HG03439 (cell line): ENCODE data around the gene PHPT1.
A peak's percentile ranks its signal among the peaks of the same experiment; 100 is the strongest.
"Not testable (repeated sequence)": the region's sequence is repeated elsewhere in the genome, so short reads cannot be mapped to it uniquely, and the experiment has no call there.

Source experiments
- ATAC-seq: cut with Tn5 transposase; IDR thresholded peaks from one replicate; pipeline ENCODE4 v1.9.1; 2021; ENCODE audit warnings: mild to moderate bottlenecking, moderate library complexity; ENCODE audit not compliant: unreplicated experiment

Gene PHPT1

GRCh38 chr9:136849038-136849959 is at the start of gene PHPT1:
Gene PHPT1 (plus strand): TSS chr9:136849409. CDS start chr9:136849431, 22 bp downstream.
- ATAC-seq: peak; percentile 70

GRCh38 chr9:136799854-136800657 is 49.2 kb upstream of the PHPT1 start:
- no peak for ATAC-seq

GRCh38 chr9:136802321-136802720 is 46.9 kb upstream of the PHPT1 start:
- no peak for ATAC-seq

- ATAC-seq: not testable (repeated sequence)
These were observed 46.1 kb upstream of the PHPT1 start for GRCh38 chr9:136803009-136803550.

- no peak for ATAC-seq
These were observed 45.4 kb upstream of the PHPT1 start for GRCh38 chr9:136803551-136804508.

GRCh38 chr9:136804509-136805206 is 44.6 kb upstream of the PHPT1 start:
- no peak for ATAC-seq

GRCh38 chr9:136805207-136805740 is 43.9 kb upstream of the PHPT1 start:
- no peak for ATAC-seq

- ATAC-seq: no peak
These were observed 43.1 kb upstream of the PHPT1 start for GRCh38 chr9:136806067-136806466.

- peak; percentile 1 for ATAC-seq
These were observed 42.5 kb upstream of the PHPT1 start for GRCh38 chr9:136806631-136807201.

GRCh38 chr9:136807281-136808074 is 41.7 kb upstream of the PHPT1 start, which contains the start of gene RABL6:
Gene RABL6 (plus strand): TSS chr9:136807948. CDS start chr9:136808197, 249 bp downstream.
- ATAC-seq: peak; percentile 63

- ATAC-seq: peak; percentile 32
These were observed 41.0 kb upstream of the PHPT1 start for GRCh38 chr9:136808075-136808805.

- ATAC-seq: no peak
These were observed 40.4 kb upstream of the PHPT1 start for GRCh38 chr9:136808806-136809158.

GRCh38 chr9:136814725-136815421 is 34.3 kb upstream of the PHPT1 start:
- ATAC-seq: no peak

- no peak for ATAC-seq
These were observed 33.8 kb upstream of the PHPT1 start for GRCh38 chr9:136815422-136815782.

- ATAC-seq: no peak
These were observed 28.0 kb upstream of the PHPT1 start for GRCh38 chr9:136820971-136821825.
